Type B pancreatic cell (in vitro differentiated cells): Measurements from ENCODE around the gene CUX1. TPM values are rescaled to one million over a fixed set of nuclear protein-coding genes. Genes with fewer than 3 reads are reported as not detected.

Experiments
- DNase-seq: peaks from one replicate; pipeline ENCODE4 v3.0.0; 2021; ENCODE audit warnings: mixed read lengths; ENCODE audit not compliant: unreplicated experiment; ENCODE audit errors: extremely low spot score
- H3K27ac Mint-ChIP-seq: 2 replicates; pipeline ENCODE4 v1.8.0; 2021; ENCODE audit warnings: mild to moderate bottlenecking, mixed read lengths
- H3K27me3 Mint-ChIP-seq: 2 replicates; pipeline ENCODE4 v1.8.0; 2021; ENCODE audit warnings: mixed read lengths
- H3K36me3 Mint-ChIP-seq: 2 replicates; pipeline ENCODE4 v1.8.0; 2021; ENCODE audit warnings: mixed read lengths
- H3K4me1 Mint-ChIP-seq: one replicate; pipeline ENCODE4 v1.8.0; 2021; ENCODE audit warnings: mixed read lengths; ENCODE audit not compliant: unreplicated experiment
- H3K4me3 Mint-ChIP-seq: 2 replicates; pipeline ENCODE4 v1.8.0; 2021; ENCODE audit warnings: mild to moderate bottlenecking, mixed read lengths
- H3K9me3 Mint-ChIP-seq: 2 replicates; pipeline ENCODE4 v1.8.0; 2021; ENCODE audit warnings: mixed read lengths
- total RNA-seq: library from RNA; stranded (reverse); gene quantifications from 2 replicates; pipeline ENCODE4 v1.2.1, GENCODE V29; 2021; ENCODE audit warnings: low replicate concordance
- TF ChIP-seq, protein P1 (sequence below): fragments of 200-600 bp; sonication (generic); conservative IDR thresholded peaks from 2 replicates; pipeline ENCODE4 v1.5.0; 2021; ENCODE audit warnings: antibody characterized with exemption, mild to moderate bottlenecking

The CUX1 gene
- total RNA-seq, 1 donor from 2014 or later: 76.4 TPM

DNA sequence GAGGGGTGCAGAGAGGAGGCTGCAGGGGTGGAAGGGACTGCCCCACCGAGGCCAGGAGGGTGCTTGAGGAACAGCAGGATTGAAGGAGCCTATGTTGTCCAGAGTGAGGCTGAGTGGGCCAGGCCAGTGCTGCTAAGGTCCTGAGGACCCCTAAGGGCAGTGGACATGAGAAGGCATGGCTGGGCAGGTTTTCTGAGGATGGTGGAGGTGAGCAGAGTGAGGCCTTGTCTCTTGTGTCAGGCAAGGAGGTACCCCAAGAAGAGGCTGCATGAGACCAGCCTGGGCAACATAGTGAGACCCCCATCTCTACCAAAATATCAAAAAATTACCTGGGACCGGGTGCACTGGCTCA is 474.5 kb downstream of the CUX1 start:
- peaks cover 30% of the 10 kb centered on the region for H3K4me1 Mint-ChIP-seq
- H3K27ac Mint-ChIP-seq: peak overlapping the region; percentile 26
- TF ChIP-seq, protein P1, sequence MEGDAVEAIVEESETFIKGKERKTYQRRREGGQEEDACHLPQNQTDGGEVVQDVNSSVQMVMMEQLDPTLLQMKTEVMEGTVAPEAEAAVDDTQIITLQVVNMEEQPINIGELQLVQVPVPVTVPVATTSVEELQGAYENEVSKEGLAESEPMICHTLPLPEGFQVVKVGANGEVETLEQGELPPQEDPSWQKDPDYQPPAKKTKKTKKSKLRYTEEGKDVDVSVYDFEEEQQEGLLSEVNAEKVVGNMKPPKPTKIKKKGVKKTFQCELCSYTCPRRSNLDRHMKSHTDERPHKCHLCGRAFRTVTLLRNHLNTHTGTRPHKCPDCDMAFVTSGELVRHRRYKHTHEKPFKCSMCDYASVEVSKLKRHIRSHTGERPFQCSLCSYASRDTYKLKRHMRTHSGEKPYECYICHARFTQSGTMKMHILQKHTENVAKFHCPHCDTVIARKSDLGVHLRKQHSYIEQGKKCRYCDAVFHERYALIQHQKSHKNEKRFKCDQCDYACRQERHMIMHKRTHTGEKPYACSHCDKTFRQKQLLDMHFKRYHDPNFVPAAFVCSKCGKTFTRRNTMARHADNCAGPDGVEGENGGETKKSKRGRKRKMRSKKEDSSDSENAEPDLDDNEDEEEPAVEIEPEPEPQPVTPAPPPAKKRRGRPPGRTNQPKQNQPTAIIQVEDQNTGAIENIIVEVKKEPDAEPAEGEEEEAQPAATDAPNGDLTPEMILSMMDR: no peak
- no peaks in the 10 kb centered on the region for H3K27me3 Mint-ChIP-seq
- H3K4me3 Mint-ChIP-seq: peak overlapping the region; percentile 61
- no peaks in the 10 kb centered on the region for H3K36me3 Mint-ChIP-seq
- no peaks in the 10 kb centered on the region for H3K9me3 Mint-ChIP-seq
- DNase-seq: no peak

DNA sequence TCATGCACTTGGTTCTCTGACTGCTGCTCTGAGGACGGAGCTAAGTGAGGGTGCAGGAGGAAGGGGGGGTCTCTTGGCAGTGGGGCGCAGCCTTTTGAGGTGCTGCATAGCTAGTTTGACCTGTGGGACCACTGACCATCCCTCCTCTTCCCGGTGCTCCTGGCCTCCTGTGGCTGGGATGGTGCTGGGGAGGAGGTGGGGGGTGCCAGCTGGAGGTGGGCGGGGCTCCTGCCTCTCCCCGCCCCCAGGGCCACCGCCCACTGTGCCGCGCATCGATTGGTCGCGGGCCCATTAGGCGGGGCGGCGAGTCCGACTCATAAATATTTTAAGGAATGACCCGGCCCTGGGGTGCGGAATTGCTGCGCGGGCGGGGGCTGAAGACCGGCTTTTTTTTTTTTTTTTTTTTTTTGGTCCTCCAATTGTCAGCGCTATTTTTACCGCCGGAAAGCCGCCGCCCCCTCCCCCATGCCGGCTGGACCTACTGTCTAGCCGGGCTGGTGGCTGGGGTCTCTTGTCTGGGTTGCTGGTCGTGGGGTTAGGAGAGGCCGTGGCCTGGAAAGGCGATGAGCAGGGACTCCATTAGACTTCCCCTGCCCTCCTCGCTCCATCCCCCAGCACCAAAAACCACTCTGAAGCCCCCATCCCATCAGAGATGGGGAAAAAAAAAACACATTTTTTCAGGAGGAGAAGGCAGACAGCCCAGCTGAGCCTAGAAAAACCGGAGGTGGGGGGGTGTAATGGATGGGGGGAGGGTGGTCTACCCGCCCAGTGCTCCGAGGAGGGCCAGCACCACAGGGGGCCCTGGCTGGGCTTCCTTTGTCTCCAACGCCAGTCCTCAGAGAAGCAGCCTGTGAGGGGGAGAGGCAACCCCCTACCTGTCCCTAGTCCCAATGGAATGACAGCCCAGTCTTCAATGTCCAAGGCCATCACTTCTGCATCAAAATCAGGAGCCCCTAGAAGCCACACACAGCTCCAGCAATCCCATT is 475.7 kb downstream of the CUX1 start:
- no peaks in the 10 kb centered on the region for H3K36me3 Mint-ChIP-seq
- H3K4me3 Mint-ChIP-seq: peak overlapping the region; percentile 22
- TF ChIP-seq, protein P1: no peak

DNA sequence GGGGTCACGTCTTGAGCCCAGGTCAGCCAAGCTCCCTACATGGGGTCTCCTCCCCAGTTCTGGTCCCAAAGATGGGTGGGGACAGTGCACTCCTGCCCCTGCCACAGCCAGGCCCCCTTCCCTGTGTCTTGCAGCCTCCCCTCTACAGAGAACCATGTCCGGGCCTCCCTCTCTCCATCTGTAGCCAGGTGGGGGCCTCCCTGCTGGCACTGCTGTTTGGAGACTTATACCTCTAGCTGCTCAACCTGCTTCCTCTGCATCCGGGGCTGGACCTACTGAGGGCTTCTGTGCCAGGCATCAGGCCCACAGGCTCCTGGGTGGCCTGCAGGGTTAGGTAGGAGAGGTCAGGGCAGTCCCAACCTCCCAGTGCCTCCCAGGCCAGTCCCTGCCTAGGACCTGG is 477.2 kb downstream of the CUX1 start:
- no peak overlapping the region for H3K4me3 Mint-ChIP-seq
- H3K36me3 Mint-ChIP-seq: no peaks in the 10 kb centered on the region
- H3K27ac Mint-ChIP-seq: no peak overlapping the region
- peaks cover 22% of the 10 kb centered on the region for H3K4me1 Mint-ChIP-seq
- H3K27me3 Mint-ChIP-seq: no peaks in the 10 kb centered on the region
- no peak for DNase-seq
- no peaks in the 10 kb centered on the region for H3K9me3 Mint-ChIP-seq
- TF ChIP-seq, protein P1: no peak

More for the DNA sequence above, 475.7 kb downstream of the CUX1 start:
- Mint-ChIP-seq H3K9me3 (no peaks in the 10 kb centered on the region), H3K27ac (no peak overlapping the region), H3K27me3 (no peaks in the 10 kb centered on the region), H3K4me1 (peaks cover 30% of the 10 kb centered on the region)
- DNase-seq: no peak

DNA sequence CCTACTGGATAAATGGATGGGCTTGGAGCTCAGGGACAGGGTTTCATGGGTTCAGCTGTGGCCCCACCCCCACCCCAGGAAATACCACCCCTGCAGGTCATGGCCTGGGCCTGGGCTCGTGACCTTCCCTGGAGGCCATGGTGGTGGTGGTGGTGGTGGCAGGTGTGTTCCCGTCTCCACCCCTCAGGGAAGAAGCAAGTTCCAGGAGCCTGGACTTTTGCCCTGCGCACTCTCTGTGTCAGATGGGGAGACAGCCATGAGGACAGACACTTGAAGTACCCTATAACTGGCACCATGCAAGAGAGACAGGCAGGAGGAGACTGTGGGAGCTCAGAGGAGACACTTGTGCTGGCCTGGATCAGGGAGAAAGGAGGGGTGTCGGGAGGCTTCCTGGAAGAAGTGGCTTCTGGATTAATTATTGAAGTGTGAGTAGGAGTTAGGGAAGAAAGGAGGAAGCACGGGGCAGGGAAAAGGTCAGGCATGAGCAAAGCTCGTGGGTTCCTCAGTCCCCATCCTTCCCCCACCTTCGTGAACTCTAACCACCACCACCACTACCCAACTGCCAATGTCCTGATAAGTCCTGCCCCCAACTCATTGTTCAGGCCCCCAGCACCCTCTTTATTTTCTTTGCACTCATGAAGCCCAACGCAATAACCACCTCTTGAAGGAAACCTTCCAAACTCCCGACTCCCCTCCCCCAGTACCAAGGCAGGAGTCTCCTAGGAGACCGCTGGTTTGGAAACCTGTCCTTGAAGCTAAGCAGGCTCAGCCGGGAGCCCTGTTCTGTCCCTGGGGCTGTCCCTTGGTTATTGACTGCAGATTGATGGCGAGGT is 478.1 kb downstream of the CUX1 start:
- no peaks in the 10 kb centered on the region for H3K36me3 Mint-ChIP-seq
- TF ChIP-seq, protein P1: no peak
- H3K27me3 Mint-ChIP-seq: no peaks in the 10 kb centered on the region
- H3K4me3 Mint-ChIP-seq: peak overlapping the region; percentile 64
- no peak overlapping the region for H3K27ac Mint-ChIP-seq
- no peak for DNase-seq
- no peaks in the 10 kb centered on the region for H3K9me3 Mint-ChIP-seq
- H3K4me1 Mint-ChIP-seq: peaks cover 21% of the 10 kb centered on the region

DNA sequence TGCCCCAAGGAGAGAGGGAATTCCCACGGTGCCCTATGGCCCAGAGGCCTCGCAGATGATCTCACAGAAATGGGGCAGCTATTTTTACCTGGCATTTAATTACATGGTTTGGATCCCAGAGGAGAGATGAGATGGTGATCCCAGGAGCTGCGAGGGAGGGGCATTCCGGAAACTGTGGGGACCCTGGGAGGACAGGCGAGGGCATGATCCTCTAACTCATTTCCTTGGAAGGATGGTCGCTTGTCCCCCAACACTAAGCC is 478.7 kb downstream of the CUX1 start:
- H3K36me3 Mint-ChIP-seq: no peaks in the 10 kb centered on the region
- no peaks in the 10 kb centered on the region for H3K9me3 Mint-ChIP-seq
- no peaks in the 10 kb centered on the region for H3K27me3 Mint-ChIP-seq
- H3K27ac Mint-ChIP-seq: no peak overlapping the region
- H3K4me3 Mint-ChIP-seq: no peak overlapping the region
- peaks cover 21% of the 10 kb centered on the region for H3K4me1 Mint-ChIP-seq
- no peak for DNase-seq
- TF ChIP-seq, protein P1: no peak
